GM10248 (cell line): ENCODE data around the gene SH3RF3.

Source experiments
- CTCF ChIA-PET: fragments of 300-600 bp; sonication (Branson Sonifier 250); formaldehyde crosslinking; extraction: SDS; loops from one replicate; lab custom pipeline; 2021; ENCODE audit warnings: antibody characterized with exemption; lab: Yijun Ruan, JAX
- POLR2A ChIA-PET: fragments of 350-650 bp; sonication (Branson Sonifier 250); formaldehyde crosslinking; extraction: SDS; loops from one replicate; lab custom pipeline; 2020; ENCODE audit warnings: antibody characterized with exemption; lab: Yijun Ruan, JAX
- DNase-seq: peaks from one replicate; pipeline ENCODE4 v3.0.0; 2012; ENCODE audit errors: extremely low spot score
- TF ChIP-seq, protein P1 (sequence below): IDR thresholded peaks from 2 replicates; pipeline ENCODE4 v1.5.1; 2012; ENCODE audit warnings: mild to moderate bottlenecking, low read depth; ENCODE audit errors: extremely low read depth, missing control alignments, control extremely low read depth

The SH3RF3 gene

DNA sequence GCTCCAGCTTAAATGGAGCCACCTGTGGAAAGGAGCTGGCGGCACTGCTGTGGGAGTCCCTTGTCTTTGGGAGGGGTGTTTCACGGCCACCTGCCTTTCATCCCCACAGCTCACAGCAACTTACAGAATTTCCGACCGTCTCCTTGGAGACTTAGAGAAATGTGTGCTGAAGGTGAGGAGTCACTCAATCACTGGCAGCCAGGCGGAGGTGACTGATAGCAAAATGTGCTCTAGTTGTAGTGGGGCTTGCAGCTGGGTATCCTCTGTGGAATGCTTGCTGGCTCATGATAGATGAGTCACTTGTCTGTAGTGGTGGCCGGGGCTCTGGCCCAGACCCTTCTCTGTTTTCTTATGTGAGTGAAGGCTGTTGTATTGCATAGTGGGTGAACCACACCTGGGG is 110.7 kb downstream of the SH3RF3 start:
- no peak for DNase-seq
- POLR2A ChIA-PET, result no interaction called here
- TF ChIP-seq, protein P1, sequence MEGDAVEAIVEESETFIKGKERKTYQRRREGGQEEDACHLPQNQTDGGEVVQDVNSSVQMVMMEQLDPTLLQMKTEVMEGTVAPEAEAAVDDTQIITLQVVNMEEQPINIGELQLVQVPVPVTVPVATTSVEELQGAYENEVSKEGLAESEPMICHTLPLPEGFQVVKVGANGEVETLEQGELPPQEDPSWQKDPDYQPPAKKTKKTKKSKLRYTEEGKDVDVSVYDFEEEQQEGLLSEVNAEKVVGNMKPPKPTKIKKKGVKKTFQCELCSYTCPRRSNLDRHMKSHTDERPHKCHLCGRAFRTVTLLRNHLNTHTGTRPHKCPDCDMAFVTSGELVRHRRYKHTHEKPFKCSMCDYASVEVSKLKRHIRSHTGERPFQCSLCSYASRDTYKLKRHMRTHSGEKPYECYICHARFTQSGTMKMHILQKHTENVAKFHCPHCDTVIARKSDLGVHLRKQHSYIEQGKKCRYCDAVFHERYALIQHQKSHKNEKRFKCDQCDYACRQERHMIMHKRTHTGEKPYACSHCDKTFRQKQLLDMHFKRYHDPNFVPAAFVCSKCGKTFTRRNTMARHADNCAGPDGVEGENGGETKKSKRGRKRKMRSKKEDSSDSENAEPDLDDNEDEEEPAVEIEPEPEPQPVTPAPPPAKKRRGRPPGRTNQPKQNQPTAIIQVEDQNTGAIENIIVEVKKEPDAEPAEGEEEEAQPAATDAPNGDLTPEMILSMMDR, result no peak
- CTCF ChIA-PET, result interaction anchor here (1.0 to 1.1 kb wide), 2 partner anchors 11 to 13 kb away, joined by 3 to 5 read pairs; no protein-coding TSS in a partner anchor

- TF ChIP-seq, protein P1, result no peak
- no peak for DNase-seq
- POLR2A ChIA-PET, result no interaction called here
- CTCF ChIA-PET, result no interaction called here
Observed at GRCh38 chr2:109242210-109242653, 113.2 kb downstream of the SH3RF3 start.

DNA sequence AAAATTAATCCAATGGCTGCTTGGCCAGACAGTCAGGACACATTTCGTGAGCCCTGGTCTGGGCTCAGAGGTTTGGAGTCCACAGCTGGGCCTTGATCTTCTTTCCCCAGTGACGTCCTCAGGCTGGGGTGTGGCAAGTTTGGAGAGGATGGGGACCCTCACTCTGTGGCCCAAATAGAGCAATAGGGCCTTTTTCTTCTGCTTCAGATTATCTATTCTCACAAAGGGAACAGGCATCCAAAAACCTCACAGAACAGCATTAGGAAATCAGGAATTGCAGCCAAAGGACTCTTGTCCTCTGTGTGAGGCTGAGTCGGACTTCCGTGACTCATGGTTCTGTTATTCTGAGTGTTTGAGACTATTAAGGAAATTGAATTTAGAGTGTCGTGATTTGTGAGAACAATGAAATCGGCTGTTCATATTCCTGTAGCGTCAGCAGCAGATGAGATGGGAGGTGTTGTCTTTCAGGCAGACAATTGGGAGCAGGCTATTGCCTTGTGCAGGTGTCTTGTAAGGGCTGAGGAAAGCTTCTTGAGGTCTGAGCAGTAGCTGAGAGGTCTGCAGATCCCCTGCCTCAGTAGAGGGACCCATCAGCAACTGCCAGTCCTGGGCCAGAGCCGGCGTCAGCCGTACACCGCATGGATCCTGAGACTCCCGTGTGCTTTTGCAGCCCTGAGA is 113.8 kb downstream of the SH3RF3 start:
- ChIA-PET CTCF (no interaction called here), POLR2A (no interaction called here)
- DNase-seq, result no peak
- TF ChIP-seq, protein P1, result no peak

- TF ChIP-seq, protein P1, result no peak
- CTCF ChIA-PET, result interaction anchor here (1.3 kb wide), 2 partner anchors 28 to 56 kb away, joined by 3 to 4 read pairs; no protein-coding TSS in a partner anchor
- DNase-seq, result no peak
- POLR2A ChIA-PET, result no interaction called here
Observed at GRCh38 chr2:109243526-109244303, 114.7 kb downstream of the SH3RF3 start.

DNA sequence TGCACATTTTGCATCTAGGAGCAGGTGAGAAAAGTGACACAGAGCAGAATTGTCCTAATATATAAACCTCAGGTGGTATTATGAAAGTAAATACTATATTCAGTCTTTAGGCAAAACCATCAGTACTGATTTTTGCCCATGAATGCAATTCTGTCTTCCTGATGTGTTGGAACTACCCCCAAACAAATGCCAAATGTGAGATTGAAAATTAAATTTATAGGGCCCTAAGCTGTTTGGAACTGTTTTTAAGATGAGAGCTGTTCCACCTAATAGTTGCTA is 115.2 kb downstream of the SH3RF3 start:
- ChIA-PET CTCF (interaction anchor here (1.3 kb wide), 3 partner anchors 11 to 56 kb away, joined by 3 to 4 read pairs (median 3); no protein-coding TSS in a partner anchor), POLR2A (no interaction called here)
- no peak for DNase-seq
- TF ChIP-seq, protein P1, result no peak

- TF ChIP-seq, protein P1, result no peak
- ChIA-PET CTCF (interaction anchor here (1.3 kb wide), 2 partner anchors 12 to 29 kb away, joined by 3 to 4 read pairs; no protein-coding TSS in a partner anchor), POLR2A (no interaction called here)
- no peak for DNase-seq
Observed at GRCh38 chr2:109244750-109245382, 115.9 kb downstream of the SH3RF3 start.
